ENCODE measurements around the gene PPAN.

The PPAN gene

GRCh38 chr19:10092648-10093294 is 13.4 kb upstream of the PPAN start:
- no peak for DNase-seq

GRCh38 chr19:10093295-10094186 is 12.6 kb upstream of the PPAN start:
- DNase-seq: no peak

- DNase-seq: no peak
These were observed 10.6 kb upstream of the PPAN start for GRCh38 chr19:10095622-10095947.

GRCh38 chr19:10095948-10096614 is 10.1 kb upstream of the PPAN start:
- peak; percentile 89 for DNase-seq

GRCh38 chr19:10096615-10096963 is 9.6 kb upstream of the PPAN start:
- DNase-seq: no peak

- DNase-seq: no peak
These were observed 5.9 kb upstream of the PPAN start for GRCh38 chr19:10100163-10100785.

- DNase-seq: no peak
These were observed 3.4 kb upstream of the PPAN start for GRCh38 chr19:10102787-10103236.

- DNase-seq: no peak
These were observed 2.0 kb upstream of the PPAN start for GRCh38 chr19:10104130-10104513.

GRCh38 chr19:10104665-10105508 is 1.3 kb upstream of the PPAN start:
- DNase-seq: no peak

- no peak for DNase-seq
These were observed 558 bp upstream of the PPAN start for GRCh38 chr19:10105509-10106099.

- DNase-seq: no peak
These were observed 1.1 kb downstream of the PPAN start for GRCh38 chr19:10107254-10107653.

- DNase-seq: no peak
These were observed 1.7 kb downstream of the PPAN start for GRCh38 chr19:10107817-10108367.

GRCh38 chr19:10109528-10109927 is 3.4 kb downstream of the PPAN start:
- DNase-seq: no peak

GRCh38 chr19:10110076-10110971 is 4.2 kb downstream of the PPAN start:
- no peak for DNase-seq

GRCh38 chr19:10110972-10111317 is 4.8 kb downstream of the PPAN start:
- no peak for DNase-seq

- no peak for DNase-seq
These were observed 5.2 kb downstream of the PPAN start, which contains the start of gene P2RY11 for GRCh38 chr19:10111405-10111811. Gene P2RY11, plus strand, starts transcription at chr19:10111693. Its CDS starts 29 bp downstream, at chr19:10111722.

GRCh38 chr19:10112037-10112761 is 6.0 kb downstream of the PPAN start:
- no peak for DNase-seq

- no peak for DNase-seq
These were observed 6.9 kb downstream of the PPAN start for GRCh38 chr19:10112895-10113591.

GRCh38 chr19:10113592-10113963 is 7.4 kb downstream of the PPAN start:
- DNase-seq: no peak
